Measurements from ENCODE around the gene PTPRD.

PTPRD gene

DNA sequence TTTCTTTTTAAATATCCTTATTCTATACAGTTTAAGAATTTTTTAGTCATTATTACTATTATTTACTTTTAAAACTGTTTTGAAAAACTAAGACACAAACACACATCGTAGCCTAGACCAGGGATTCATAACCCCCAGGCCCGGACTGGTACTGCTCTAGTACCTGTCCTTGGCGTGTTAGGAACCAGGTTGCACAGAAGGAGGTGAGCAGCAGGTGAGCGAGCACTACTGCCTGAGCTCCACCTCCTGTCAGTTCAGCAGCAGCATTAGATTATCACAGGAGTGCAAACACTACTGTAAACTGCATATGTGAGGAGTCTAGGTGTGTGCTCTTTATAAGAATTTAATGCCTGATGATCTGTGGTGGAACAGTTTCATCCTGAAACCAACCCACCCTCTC is 357.0 kb downstream of the PTPRD start:
- no peak for DNase-seq (ENCODE audit: extremely low spot score)
- ChIA-PET CTCF (interaction anchor here (1.6 to 1.8 kb wide), 2 partner anchors 13 to 18 kb away, joined by 5 to 6 read pairs; no protein-coding TSS in a partner anchor), POLR2A (no interaction called here)
- TF ChIP-seq, protein P1, sequence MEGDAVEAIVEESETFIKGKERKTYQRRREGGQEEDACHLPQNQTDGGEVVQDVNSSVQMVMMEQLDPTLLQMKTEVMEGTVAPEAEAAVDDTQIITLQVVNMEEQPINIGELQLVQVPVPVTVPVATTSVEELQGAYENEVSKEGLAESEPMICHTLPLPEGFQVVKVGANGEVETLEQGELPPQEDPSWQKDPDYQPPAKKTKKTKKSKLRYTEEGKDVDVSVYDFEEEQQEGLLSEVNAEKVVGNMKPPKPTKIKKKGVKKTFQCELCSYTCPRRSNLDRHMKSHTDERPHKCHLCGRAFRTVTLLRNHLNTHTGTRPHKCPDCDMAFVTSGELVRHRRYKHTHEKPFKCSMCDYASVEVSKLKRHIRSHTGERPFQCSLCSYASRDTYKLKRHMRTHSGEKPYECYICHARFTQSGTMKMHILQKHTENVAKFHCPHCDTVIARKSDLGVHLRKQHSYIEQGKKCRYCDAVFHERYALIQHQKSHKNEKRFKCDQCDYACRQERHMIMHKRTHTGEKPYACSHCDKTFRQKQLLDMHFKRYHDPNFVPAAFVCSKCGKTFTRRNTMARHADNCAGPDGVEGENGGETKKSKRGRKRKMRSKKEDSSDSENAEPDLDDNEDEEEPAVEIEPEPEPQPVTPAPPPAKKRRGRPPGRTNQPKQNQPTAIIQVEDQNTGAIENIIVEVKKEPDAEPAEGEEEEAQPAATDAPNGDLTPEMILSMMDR (IDR thresholded peaks at IDR 0.05; ENCODE audit: control extremely low read depth, extremely low read depth, low read depth, missing control alignments), result no peak

DNA sequence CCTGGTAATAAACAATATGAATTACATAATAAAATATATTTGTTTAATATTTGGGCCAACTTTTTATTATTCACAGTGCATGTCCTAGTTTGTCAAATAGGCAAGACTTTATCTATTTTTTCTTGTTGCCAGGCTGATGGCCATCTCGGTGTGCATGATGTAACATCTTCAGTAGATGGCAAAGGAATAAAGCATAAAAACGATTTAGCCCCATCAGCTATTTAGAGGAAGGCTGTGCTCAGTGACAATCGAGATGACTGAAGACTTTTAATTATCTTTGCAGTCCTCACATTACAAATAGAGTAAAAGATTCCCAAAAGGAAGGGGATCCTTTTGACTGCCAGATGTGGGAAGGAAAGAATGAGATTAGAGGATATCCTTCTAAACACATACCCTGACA is 358.5 kb downstream of the PTPRD start:
- TF ChIP-seq, protein P1 (IDR thresholded peaks at IDR 0.05; ENCODE audit: control extremely low read depth, extremely low read depth, low read depth, missing control alignments), result no peak
- ChIA-PET POLR2A (no interaction called here), CTCF (interaction anchor here (1.4 kb wide), 1 partner anchor 15 kb away, joined by 4 read pairs; no protein-coding TSS in a partner anchor)
- DNase-seq (ENCODE audit: extremely low spot score), result no peak

DNA sequence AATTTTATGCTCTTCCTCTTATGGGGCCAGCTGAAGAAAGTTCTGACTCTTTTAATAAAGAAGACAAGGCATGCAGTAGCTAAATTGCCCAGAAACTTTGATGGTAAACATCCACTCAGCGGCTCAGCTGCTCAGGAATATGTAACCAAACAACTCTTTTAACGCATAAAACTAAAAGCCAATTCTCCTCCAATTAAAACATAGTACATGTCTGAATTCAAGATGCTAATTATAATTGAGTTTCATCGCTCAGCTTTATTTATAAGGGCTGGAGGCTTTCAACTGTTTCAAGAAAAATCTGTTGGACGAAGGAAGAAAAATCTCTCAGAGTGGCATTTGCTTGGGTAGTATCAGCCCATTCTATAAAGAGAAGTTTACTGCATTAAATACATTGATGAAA is 359.5 kb downstream of the PTPRD start:
- ChIA-PET POLR2A (no interaction called here), CTCF (interaction anchor here (0.8 to 1.5 kb wide), 4 partner anchors 8 to 16 kb away, joined by 3 to 4 read pairs (median 4); no protein-coding TSS in a partner anchor)
- TF ChIP-seq, protein P1 (IDR thresholded peaks at IDR 0.05; ENCODE audit: control extremely low read depth, extremely low read depth, low read depth, missing control alignments), result no peak
- no peak for DNase-seq (ENCODE audit: extremely low spot score)

DNA sequence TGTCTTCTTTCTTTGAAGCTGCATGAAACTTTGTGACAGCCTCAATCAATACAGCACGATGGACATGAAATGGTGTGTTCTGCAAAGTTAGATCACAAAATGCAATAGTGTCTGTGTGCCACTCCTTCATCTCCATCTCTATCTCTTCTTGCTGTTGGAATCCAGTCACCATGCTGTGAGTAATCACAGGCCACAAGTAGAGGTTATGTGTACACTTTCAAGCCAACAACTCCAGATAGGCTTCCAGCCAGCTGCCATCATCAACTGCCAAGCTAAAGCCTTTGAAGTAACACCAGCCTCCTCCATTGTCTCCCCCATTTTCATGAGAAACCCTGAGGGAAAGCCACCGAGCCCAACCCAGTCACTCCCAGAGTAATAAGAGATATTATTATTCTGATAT is 360.6 kb downstream of the PTPRD start:
- POLR2A ChIA-PET, result no interaction called here

DNA sequence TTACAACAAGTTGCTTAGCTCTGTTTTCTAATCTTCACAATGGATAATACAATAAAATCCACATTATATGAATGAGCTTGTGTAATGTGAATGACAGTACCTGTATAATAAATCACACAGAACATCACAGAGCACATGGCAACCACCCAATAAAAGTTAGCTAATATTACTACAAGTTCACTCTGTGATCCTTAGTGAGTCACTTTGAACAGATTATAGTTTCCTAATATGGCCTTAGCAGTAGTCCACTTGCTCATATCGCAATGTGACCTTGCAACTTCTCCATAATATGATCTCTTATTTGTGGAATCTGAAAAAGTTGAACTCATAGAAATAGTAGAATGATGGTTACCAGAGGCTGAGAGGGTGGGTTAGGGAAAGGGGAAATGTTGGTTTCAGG is 361.3 kb downstream of the PTPRD start:
- TF ChIP-seq, protein P1 (IDR thresholded peaks at IDR 0.05; ENCODE audit: control extremely low read depth, extremely low read depth, low read depth, missing control alignments), result no peak
- POLR2A ChIA-PET, result no interaction called here
- DNase-seq (ENCODE audit: extremely low spot score), result no peak
- CTCF ChIA-PET, result no interaction called here

More for the DNA sequence above, 360.6 kb downstream of the PTPRD start:
- TF ChIP-seq, protein P1 (IDR thresholded peaks at IDR 0.05; ENCODE audit: control extremely low read depth, extremely low read depth, low read depth, missing control alignments), result no peak
- DNase-seq (ENCODE audit: extremely low spot score), result no peak
- CTCF ChIA-PET, result interaction anchor here (1.5 kb wide), 2 partner anchors 10 to 11 kb away, joined by 3 to 4 read pairs; no protein-coding TSS in a partner anchor

DNA sequence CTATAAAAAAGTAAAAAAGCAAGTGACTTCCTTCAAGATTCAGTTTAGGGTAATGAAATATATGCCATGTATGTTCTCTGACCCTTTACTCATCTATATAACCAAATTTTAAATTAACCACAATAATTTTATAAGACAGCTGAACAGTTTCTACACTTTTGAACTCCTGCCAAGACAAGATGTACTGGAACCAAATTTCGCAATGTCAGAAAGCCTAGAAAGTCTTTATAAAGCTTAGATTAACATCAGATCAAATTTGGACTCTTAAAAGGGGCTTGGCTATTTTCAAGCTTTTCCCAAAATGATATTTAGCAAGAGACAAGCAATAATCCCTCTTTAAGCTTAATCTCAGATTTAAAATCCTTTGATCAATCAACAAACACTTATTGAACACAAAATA is 362.6 kb downstream of the PTPRD start:
- CTCF ChIA-PET, result interaction anchor here (1.1 kb wide), 1 partner anchor 17 kb away, joined by 3 read pairs; no protein-coding TSS in a partner anchor
- POLR2A ChIA-PET, result no interaction called here
- TF ChIP-seq, protein P1 (IDR thresholded peaks at IDR 0.05; ENCODE audit: control extremely low read depth, extremely low read depth, low read depth, missing control alignments), result no peak
- no peak for DNase-seq (ENCODE audit: extremely low spot score)
